ENCODE measurements around the gene SLC8A1. TPM values are rescaled to one million over a fixed set of nuclear protein-coding genes. Genes with fewer than 3 reads are reported as not detected.

Gene SLC8A1
- total RNA-seq, 1 donor from 2014 or later: 5.6 TPM

DNA sequence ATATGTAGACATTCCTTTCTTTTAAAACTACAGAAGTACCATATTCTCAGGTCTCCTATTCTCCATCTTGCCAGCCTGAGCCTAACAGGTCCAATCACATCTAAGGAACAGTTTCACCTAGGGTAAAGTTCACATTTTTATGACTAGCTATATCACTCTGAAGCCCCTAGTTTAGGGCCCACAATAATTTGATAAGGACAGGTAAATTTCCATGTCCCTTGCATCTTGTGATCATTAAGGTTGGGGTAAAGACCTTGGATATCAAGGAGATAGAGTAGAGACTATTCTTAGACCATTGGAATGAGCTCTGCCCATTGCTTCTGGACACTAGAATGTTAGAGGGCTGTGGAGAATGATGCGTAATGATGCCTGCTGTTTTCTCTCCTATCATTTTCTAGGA lies 185.7 kb downstream of the SLC8A1 start:
- no peak overlapping the region for H3K4me3 ChIP-seq
- no peak for DNase-seq (ENCODE audit: low spot score in 2 of 2)
- TF ChIP-seq, protein P1, sequence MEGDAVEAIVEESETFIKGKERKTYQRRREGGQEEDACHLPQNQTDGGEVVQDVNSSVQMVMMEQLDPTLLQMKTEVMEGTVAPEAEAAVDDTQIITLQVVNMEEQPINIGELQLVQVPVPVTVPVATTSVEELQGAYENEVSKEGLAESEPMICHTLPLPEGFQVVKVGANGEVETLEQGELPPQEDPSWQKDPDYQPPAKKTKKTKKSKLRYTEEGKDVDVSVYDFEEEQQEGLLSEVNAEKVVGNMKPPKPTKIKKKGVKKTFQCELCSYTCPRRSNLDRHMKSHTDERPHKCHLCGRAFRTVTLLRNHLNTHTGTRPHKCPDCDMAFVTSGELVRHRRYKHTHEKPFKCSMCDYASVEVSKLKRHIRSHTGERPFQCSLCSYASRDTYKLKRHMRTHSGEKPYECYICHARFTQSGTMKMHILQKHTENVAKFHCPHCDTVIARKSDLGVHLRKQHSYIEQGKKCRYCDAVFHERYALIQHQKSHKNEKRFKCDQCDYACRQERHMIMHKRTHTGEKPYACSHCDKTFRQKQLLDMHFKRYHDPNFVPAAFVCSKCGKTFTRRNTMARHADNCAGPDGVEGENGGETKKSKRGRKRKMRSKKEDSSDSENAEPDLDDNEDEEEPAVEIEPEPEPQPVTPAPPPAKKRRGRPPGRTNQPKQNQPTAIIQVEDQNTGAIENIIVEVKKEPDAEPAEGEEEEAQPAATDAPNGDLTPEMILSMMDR (IDR thresholded peaks at IDR 0.05): no peak
- intact Hi-C loops (cut with DNase I): no loop called here
- H3K36me3 ChIP-seq: no peaks in the 10 kb centered on the region
- H3K9me3 ChIP-seq: no peaks in the 10 kb centered on the region
- no peaks in the 10 kb centered on the region for H3K27me3 ChIP-seq
- no peak overlapping the region for H3K27ac ChIP-seq
- H3K4me1 ChIP-seq: no peaks in the 10 kb centered on the region

DNA sequence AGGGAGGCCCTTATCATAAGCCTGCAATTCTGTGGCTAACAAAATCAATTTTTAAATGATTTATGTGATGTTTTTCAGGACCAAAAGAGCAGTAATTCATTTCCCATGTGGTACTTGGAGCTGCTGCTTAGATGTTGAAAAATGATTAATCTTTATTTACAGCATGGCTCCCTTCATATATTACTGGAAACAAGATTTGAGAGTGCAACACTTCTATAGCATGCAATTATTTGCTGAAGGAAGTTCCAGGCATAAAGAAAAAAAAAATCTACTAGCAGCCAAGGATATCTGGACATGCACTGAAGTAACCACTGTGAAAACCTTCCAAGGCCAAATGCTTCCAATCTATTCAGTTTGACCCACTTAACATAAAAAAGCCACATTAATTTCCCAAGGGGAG lies 186.3 kb downstream of the SLC8A1 start:
- no peaks in the 10 kb centered on the region for H3K27me3 ChIP-seq
- intact Hi-C loops (cut with DNase I): no loop called here
- no peak overlapping the region for H3K27ac ChIP-seq
- no peaks in the 10 kb centered on the region for H3K36me3 ChIP-seq
- no peak overlapping the region for H3K4me3 ChIP-seq
- H3K4me1 ChIP-seq: no peaks in the 10 kb centered on the region
- TF ChIP-seq, protein P1 (IDR thresholded peaks at IDR 0.05): no peak
- H3K9me3 ChIP-seq: no peaks in the 10 kb centered on the region
- DNase-seq (ENCODE audit: low spot score in 2 of 2): no peak

DNA sequence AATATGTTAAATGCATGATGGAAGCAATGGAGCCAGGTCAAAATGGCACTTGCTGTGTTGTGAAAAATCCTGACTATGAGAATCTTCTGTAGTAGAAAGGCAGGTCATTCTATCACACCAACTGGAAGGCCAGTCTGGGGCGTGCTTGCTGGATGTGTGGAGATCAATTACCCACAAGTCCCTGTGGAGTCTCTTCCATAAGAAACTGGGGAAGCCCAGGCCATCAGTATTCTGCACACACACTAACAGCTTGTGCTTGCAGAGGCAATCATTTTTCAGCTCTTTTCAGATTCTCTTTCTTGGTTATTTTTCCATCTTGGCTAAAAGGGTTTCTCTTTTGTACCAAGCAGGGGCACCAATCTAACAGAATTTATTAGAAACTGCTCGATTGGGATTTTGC lies 190.8 kb downstream of the SLC8A1 start:
- TF ChIP-seq, protein P1 (IDR thresholded peaks at IDR 0.05): no peak
- no peaks in the 10 kb centered on the region for H3K36me3 ChIP-seq
- no peaks in the 10 kb centered on the region for H3K27me3 ChIP-seq
- intact Hi-C loops (cut with DNase I): no loop called here
- no peak overlapping the region for H3K27ac ChIP-seq
- no peaks in the 10 kb centered on the region for H3K4me1 ChIP-seq
- H3K4me3 ChIP-seq: no peak overlapping the region
- no peak for DNase-seq (ENCODE audit: low spot score in 2 of 2)
- no peaks in the 10 kb centered on the region for H3K9me3 ChIP-seq

DNA sequence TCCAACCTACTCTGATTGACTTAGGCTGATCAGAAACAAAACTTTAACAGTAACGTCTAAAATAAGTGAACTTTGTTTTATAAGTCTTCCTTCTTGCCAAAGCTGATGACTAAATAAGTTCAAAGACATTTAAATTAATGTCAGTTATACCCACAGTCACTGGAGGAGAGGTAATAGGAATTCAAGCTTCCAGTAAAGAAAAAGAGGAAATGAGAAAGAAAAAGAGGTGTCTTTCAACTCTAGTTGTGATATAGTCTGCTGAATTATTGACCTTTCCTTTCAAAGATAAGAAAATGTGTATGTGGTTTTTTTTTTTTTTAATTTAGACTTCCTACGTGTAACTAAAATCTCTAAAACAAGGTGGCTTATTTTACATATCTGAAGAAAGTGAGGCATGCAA lies 191.5 kb downstream of the SLC8A1 start:
- Histone ChIP-seq H3K27me3 (no peaks in the 10 kb centered on the region), H3K4me3 (no peak overlapping the region), H3K4me1 (no peaks in the 10 kb centered on the region), H3K27ac (no peak overlapping the region), H3K9me3 (no peaks in the 10 kb centered on the region), H3K36me3 (no peaks in the 10 kb centered on the region)
- intact Hi-C loops (cut with DNase I): no loop called here
- TF ChIP-seq, protein P1 (IDR thresholded peaks at IDR 0.05): no peak
- no peak for DNase-seq (ENCODE audit: low spot score in 2 of 2)

DNA sequence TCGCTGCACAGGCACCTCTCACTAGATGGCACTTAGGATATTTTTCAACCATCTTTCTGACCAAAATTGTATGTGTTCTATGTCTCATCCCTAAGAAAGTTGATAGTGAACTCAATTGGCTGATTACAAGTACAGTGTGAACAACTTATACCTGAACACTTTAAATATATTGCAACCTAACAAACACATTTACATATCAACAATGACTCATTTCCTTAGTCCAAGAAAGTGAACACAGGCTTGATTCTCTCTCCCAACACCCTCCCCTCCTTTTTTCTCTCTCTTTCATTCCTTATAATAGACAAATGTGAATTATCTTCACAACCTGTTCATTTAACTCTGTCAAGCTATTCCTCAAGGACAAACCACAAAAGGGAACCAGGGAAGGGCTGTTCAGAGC lies 192.0 kb downstream of the SLC8A1 start:
- no peak for DNase-seq (ENCODE audit: low spot score in 2 of 2)
- TF ChIP-seq, protein P1 (IDR thresholded peaks at IDR 0.05): no peak
- Histone ChIP-seq H3K27ac (no peak overlapping the region), H3K27me3 (no peaks in the 10 kb centered on the region), H3K4me3 (no peak overlapping the region), H3K36me3 (no peaks in the 10 kb centered on the region), H3K4me1 (no peaks in the 10 kb centered on the region), H3K9me3 (no peaks in the 10 kb centered on the region)
- intact Hi-C loops (cut with DNase I): no loop called here

DNA sequence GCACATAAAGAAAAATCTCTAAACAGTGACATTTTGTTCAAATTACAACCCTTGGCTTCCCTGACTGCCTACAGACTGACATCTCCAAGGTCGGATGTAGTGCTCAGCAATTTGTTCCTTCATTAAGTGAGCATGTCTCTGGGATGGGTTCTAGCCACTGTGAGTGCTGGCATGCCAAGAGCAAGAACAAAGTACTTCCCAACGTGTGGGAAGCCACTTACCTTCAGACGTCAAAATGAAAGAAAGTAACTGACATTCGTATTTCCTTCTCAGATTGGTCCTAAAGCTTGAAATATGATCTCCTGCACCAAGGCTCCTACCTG lies 193.8 kb downstream of the SLC8A1 start:
- intact Hi-C loops (cut with DNase I): no loop called here

More for the DNA sequence above, 193.8 kb downstream of the SLC8A1 start:
- DNase-seq (ENCODE audit: low spot score in 2 of 2): no peak
- Histone ChIP-seq H3K4me1 (no peaks in the 10 kb centered on the region), H3K27me3 (no peaks in the 10 kb centered on the region), H3K36me3 (no peaks in the 10 kb centered on the region), H3K4me3 (no peak overlapping the region), H3K27ac (no peak overlapping the region), H3K9me3 (no peaks in the 10 kb centered on the region)
- TF ChIP-seq, protein P1 (IDR thresholded peaks at IDR 0.05): no peak
